GM21360 (cell line): ENCODE data around the gene PSMB11.
"Not testable (repeated sequence)": the region's sequence is repeated elsewhere in the genome, so short reads cannot be mapped to it uniquely, and the experiment has no call there.

Experiments
- ATAC-seq: cut with Tn5 transposase; IDR thresholded peaks from one replicate; pipeline ENCODE4 v1.9.1; 2021; ENCODE audit warnings: mild to moderate bottlenecking, moderate library complexity; ENCODE audit not compliant: unreplicated experiment

The PSMB11 gene

GRCh38 chr14:23013749-23014054 lies 28.3 kb upstream of the PSMB11 start:
- not testable (repeated sequence) for ATAC-seq

GRCh38 chr14:23015618-23016017 lies 26.4 kb upstream of the PSMB11 start:
- no peak for ATAC-seq

- ATAC-seq = no peak
Observed at GRCh38 chr14:23017091-23017490, 24.9 kb upstream of the PSMB11 start.

- no peak for ATAC-seq
Observed at GRCh38 chr14:23018107-23018506, 23.9 kb upstream of the PSMB11 start.

- no peak for ATAC-seq
Observed at GRCh38 chr14:23020143-23021128, 21.6 kb upstream of the PSMB11 start.

GRCh38 chr14:23021434-23021833 lies 20.6 kb upstream of the PSMB11 start:
- no peak for ATAC-seq

- ATAC-seq = no peak
Observed at GRCh38 chr14:23021889-23022442, 20.0 kb upstream of the PSMB11 start.

GRCh38 chr14:23023022-23023794 lies 18.8 kb upstream of the PSMB11 start:
- ATAC-seq = no peak

- ATAC-seq = no peak
Observed at GRCh38 chr14:23023795-23024152, 18.2 kb upstream of the PSMB11 start.

GRCh38 chr14:23024612-23025075 lies 17.4 kb upstream of the PSMB11 start:
- ATAC-seq = no peak

- no peak for ATAC-seq
Observed at GRCh38 chr14:23025151-23025814, 16.7 kb upstream of the PSMB11 start.

- no peak for ATAC-seq
Observed at GRCh38 chr14:23028799-23029198, 13.2 kb upstream of the PSMB11 start.

- ATAC-seq = no peak
Observed at GRCh38 chr14:23030936-23031335, 11.1 kb upstream of the PSMB11 start.

GRCh38 chr14:23033251-23033727 lies 8.7 kb upstream of the PSMB11 start:
- no peak for ATAC-seq

- ATAC-seq = peak; percentile 14
Observed at GRCh38 chr14:23033801-23034497, 8.1 kb upstream of the PSMB11 start.

GRCh38 chr14:23034498-23035302 lies 7.3 kb upstream of the PSMB11 start, which contains the start of gene PSMB5:
Gene PSMB5 (minus strand): TSS chr14:23034900. CDS start chr14:23034881, 19 bp downstream.
- ATAC-seq = peak; percentile 88

GRCh38 chr14:23035303-23036144 lies 6.5 kb upstream of the PSMB11 start:
- no peak for ATAC-seq

- ATAC-seq = no peak
Observed at GRCh38 chr14:23040100-23040499, 1.9 kb upstream of the PSMB11 start.
